Measurements from ENCODE around the gene STMN3.

STMN3 gene

DNA sequence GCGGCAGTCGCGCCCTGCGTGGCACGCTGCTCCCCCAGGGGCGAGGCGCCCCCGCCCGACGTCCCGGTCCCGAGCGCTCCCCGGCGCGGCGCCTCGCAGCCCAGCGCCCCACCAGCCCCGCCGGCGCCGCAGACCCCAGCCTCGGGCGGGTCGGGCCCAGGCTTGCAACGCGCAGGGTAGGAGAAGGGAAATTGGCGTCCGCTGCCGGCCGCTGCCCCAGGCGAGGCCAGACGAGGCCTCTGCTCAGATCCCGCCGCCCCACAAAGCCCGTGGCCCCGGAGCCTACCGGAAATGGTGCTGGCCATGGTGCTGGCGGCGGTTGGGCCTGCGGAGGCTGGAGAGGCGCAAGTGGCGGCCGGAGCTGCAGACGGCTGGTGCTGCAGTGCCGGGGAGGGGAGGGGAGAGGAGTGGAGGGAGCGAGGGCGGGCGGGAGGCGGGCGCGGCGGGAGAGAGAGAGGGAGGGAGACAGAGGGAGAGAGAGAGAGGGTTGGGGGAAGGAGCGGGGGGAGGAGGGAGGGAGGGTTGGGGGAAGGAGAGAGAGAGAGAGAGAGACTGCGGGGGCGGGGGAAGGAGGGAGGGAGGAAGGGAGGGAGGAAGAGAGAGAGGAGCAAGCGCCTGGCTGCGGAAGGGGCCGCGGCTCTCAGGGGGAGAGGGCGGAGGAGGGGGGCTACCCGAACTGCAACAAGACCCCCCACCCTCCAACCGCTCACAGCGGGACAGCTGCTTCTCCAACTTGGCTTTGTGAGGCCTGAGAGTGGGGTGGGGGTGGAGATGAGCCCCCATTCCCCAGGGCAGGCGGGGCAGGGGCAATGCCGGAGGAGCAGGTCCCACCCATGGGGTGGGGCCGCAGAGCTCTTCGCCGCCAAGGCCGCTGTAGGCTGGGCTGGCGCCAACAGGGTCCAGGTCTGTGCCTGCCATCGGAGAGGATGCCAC, at the start of gene STMN3:
Gene STMN3 (minus strand): TSS at position 384 of the 933 bp plus-strand sequence. CDS start 79 bp downstream, at position 305.
- peak; percentile 76 for DNase-seq (ENCODE audit: low spot score)

DNA sequence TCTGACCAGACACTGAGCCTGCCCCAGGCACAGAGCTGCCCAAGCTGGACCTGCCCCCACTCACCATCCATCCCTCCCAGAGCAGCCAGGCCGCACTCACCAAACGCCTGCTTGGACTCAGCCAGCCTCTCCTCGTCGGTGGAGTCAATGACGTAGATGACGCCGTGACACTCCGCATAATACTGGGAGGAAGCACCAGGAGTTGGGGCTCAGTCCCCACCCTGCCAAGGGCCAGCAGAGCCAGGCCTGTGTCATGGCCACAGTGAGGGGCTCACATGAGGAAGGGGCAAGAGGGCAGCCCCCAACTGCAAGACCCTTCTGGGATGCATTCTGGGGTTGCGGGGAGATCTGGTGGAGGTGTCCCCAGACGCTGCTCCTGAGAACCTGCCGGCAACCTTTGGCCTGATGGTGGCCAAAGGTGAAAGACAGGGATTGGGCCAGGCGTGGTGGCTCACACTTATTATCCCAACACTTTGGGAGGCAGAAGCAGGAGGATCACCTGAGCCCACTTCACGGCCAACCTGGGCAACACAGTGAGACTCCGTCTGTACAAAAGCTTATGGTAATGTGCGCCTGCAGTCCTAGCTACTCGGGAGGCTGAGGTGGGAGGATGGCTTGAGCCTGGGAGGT, 48.9 kb upstream of the STMN3 start:
- DNase-seq (ENCODE audit: low spot score): no peak

DNA sequence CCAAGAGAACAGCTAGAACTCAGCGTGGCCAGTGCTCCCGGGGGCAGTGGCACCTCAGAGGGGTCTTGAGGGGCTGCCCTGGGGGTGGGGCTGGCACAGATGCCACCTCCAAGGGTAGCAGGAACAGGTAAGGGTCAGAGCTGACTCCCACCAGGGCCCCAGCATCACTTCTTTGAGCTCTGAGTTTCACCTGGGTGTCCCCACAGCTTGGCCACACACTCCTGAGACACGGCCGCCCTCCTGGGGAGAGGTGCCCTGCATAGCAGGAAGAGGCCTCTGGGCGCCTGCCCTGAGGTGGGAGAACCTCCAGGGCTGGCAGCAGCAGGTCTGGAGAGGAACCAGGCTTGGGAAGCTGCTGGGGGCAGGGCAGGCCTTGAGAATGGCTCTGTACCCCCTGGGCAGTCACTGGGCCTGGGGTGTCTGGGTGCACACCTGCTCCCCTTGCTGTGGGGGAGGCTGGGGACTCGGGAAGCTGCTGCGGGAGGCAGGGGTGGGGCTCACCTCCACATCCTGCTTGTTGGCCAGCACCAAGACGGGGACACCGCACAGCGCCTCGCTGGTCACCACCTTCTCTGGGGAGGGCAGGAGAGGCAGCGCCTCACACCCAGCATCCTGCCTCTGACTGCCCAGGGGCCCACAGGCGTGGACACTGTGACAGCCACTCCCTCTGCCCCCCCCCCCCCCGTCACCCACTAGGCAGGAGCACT, 48.3 kb upstream of the STMN3 start:
- no peak for DNase-seq (ENCODE audit: low spot score)

DNA sequence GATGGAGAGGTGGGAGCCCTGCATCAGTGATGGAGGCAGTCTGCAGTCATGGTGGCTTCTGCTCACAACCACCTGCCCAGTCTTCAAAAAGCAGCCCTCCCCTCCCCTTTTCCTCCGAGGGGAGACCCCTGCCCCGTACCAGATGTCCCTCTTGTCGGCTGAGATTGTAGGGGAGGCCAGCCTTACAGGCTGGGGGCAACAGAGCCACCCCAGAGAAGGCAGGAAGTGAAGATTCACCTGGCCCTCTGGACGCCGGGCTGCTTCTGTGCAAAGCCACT, 47.8 kb upstream of the STMN3 start:
- DNase-seq (ENCODE audit: low spot score): no peak

DNA sequence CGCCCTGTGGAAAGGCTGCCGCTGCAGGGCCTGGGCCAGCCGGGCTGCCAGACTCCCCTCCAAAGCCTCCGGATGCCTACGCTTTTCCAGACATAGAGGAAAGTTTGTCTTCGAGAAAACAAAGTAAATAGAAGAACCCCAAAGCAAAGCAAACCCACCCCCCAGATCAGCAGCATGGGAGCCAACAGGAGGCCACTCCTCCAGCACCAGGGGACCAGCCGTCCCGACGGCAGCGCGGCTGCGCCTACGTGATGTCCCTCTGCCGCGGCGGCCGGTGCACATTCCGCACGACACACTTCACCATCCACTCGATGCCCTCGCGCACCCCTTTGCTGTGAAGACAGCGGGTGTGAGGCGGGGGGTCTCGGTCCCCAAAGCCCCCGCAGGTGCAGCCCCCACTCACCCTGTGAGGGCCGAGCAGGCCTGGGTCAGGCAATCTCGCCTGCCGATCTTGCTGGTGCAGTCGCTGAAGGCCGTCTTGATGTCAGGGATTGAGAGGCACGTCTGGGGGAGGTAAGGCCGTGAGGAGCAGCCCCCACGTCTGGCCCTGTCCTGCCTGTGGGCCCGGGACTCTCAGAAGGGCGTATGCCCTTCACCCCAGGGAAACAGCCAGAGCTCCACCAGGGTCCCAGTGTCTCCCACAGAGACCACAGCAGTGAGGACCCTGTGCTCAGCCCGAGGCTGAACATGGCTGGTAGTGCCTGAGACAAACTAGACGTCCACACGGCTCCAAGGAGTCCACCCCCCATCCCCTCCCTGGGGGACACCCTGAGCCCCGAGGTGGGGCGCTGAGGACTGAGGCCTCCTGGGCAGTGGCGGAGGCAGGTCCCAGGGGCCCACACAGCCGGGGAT, 47.2 kb upstream of the STMN3 start:
- DNase-seq (ENCODE audit: low spot score): no peak

DNA sequence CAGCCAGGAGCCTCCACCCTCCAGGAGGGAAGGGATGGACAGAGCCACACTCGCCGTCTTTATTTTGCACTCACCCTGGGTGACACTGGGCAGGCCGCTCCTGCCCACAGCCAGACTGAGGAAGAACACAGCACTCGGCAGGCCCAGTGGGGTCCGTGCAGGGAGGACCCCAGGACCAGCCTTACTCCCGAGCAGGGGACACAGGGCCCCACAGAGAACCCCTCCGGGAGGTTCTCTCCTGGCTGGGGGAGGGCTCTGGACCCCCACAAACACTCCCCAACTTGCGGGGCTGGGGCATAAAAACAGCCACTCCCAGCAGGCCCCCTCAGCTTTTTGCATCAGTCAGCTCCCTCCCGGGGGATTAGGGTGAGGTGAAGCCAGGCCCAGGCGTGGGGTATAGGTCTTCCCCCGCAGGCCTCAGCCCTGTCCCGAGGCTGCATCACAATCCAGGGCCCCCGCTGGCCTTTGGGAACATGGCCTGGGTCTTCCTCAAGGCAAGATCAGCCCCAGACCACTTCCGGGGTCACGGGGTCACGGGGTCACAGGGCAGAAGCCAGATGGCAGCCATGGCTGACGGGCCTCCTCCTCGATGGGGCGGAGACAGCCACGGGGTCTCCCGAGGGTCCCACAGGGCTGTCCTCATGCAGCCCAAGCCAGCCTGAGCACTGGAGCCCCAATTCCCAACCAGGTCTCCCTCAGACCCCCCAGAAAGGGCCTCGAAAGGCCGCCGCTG, 46.4 kb upstream of the STMN3 start:
- no peak for DNase-seq (ENCODE audit: low spot score)

DNA sequence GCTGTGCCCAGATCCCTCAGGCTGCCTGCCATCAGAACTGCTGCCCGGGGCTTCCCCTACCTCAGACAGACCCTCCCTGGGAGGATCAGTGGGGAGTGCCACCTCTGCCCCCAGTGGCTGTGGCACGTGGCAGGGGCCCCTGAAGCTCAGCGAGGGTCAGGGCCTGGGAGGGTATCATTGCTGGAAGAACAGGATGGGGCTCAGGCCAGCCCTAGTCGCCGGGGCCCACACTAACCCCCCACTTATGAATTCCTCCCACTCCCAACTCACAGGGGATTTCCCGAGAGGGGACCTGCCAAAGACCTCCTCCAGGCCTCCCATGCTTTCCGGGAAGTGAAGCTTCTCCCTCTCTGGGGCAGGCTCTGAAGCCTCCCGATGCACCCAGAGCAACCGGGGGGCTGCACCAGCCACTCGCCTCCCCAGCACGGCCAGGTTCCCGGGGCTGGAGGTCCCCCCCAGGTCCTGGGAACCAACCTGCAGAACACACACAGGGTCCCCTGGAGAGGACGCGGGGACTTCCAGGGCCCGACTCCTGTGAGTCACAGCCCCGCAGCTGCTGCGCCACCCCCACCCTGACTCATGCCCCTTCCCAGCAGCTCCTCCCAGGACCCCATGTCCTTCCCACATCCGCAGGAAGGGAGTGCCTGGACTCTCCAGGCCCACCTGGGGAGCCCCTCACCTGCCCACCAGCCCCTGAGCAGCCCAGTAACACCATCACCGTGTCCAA, 45.7 kb upstream of the STMN3 start:
- DNase-seq (ENCODE audit: low spot score): no peak

DNA sequence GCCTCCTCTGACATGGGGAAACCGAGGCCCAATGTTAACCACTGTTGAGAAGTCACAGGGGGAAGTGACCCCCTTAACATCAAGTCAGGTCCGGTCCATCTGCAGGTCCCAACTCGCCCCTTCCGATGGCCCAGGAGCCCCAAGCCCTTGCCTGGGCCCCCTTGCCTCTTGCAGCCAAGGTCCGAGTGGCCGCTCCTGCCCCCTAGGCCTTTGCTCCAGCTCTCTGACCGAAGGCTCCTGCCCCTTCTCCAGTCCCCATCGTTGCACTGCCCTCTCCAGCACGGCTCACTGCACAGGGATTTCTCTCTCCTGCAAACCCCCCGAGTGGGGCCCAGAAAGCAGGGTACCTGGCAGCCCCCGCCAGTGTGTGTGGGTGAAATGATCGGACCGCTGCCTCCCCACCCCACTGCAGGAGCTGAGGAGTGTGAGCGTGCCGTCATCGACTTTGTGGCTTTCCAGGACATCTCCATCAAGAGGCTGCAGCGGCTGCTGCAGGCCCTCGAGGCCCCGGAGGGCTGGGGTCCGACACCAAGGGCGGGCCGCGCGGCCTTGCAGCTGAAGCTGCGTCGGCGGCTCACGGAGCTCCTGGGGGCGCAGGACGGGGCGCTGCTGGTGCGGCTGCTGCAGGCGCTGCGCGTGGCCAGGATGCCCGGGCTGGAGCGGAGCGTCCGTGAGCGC, 44.8 kb upstream of the STMN3 start:
- DNase-seq (ENCODE audit: low spot score): no peak

DNA sequence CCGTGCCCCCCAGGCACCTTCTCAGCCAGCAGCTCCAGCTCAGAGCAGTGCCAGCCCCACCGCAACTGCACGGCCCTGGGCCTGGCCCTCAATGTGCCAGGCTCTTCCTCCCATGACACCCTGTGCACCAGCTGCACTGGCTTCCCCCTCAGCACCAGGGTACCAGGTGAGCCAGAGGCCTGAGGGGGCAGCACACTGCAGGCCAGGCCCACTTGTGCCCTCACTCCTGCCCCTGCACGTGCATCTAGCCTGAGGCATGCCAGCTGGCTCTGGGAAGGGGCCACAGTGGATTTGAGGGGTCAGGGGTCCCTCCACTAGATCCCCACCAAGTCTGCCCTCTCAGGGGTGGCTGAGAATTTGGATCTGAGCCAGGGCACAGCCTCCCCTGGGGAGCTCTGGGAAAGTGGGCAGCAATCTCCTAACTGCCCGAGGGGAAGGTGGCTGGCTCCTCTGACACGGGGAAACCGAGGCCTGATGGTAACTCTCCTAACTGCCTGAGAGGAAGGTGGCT, 44.2 kb upstream of the STMN3 start:
- DNase-seq (ENCODE audit: low spot score): no peak

DNA sequence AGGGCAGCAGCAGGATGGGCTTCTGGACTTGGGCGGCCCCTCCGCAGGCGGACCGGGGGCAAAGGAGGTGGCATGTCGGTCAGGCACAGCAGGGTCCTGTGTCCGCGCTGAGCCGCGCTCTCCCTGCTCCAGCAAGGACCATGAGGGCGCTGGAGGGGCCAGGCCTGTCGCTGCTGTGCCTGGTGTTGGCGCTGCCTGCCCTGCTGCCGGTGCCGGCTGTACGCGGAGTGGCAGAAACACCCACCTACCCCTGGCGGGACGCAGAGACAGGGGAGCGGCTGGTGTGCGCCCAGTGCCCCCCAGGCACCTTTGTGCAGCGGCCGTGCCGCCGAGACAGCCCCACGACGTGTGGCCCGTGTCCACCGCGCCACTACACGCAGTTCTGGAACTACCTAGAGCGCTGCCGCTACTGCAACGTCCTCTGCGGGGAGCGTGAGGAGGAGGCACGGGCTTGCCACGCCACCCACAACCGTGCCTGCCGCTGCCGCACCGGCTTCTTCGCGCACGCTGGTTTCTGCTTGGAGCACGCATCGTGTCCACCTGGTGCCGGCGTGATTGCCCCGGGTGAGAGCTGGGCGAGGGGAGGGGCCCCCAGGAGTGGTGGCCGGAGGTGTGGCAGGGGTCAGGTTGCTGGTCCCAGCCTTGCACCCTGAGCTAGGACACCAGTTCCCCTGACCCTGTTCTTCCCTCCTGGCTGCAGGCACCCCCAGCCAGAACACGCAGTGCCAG, 43.6 kb upstream of the STMN3 start, which contains the start of gene TNFRSF6B:
Gene TNFRSF6B (plus strand): TSS at position 25 of the 729 bp plus-strand sequence. CDS start 116 bp downstream, at position 141.
- DNase-seq (ENCODE audit: low spot score): no peak

DNA sequence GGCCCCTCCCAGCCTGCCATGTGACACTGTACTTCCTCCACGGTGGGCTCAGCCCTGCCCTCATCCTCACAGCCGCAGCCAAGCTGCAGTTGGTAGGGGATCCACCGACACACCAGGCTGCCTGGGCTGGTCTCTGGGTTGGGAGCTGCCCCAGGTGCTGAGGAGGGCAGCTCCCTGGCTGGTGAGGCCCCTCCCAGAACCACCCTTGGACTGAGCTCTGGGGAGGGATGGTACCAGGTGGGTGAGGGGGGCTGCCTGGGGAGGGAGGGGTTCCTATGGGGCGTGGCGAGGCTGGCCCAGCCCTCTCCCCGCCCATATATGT, 43.0 kb upstream of the STMN3 start:
- DNase-seq (ENCODE audit: low spot score): no peak

DNA sequence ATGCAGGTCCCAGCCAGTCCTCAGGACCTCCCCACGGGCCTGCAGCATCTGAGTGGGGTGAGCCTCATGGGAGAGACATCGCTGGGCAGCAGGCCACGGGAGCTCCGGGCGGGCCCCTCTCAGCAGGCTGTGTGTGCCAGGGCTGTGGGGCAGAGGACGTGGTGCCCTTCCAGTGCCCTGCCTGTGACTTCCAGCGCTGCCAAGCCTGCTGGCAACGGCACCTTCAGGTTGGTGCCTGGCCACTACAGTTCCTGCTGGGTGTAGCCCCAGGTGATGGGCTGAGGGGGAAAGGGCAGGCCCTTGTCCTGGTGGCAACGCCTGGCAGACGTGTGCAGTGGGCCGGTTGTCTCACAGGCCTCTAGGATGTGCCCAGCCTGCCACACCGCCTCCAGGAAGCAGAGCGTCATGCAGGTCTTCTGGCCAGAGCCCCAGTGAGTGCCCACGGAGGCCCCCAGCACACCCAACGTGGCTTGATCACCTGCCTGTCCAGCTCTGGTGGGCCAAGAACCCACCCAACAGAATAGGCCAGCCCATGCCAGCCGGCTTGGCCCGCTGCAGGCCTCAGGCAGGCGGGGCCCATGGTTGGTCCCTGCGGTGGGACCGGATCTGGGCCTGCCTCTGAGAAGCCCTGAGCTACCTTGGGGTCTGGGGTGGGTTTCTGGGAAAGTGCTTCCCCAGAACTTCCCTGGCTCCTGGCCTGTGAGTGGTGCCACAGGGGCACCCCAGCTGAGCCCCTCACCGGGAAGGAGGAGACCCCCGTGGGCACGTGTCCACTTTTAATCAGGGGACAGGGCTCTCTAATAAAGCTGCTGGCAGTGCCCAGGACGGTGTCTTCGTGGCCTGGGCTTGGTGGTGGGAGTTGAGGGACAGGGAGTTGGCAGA, 42.4 kb upstream of the STMN3 start:
- no peak for DNase-seq (ENCODE audit: low spot score)

DNA sequence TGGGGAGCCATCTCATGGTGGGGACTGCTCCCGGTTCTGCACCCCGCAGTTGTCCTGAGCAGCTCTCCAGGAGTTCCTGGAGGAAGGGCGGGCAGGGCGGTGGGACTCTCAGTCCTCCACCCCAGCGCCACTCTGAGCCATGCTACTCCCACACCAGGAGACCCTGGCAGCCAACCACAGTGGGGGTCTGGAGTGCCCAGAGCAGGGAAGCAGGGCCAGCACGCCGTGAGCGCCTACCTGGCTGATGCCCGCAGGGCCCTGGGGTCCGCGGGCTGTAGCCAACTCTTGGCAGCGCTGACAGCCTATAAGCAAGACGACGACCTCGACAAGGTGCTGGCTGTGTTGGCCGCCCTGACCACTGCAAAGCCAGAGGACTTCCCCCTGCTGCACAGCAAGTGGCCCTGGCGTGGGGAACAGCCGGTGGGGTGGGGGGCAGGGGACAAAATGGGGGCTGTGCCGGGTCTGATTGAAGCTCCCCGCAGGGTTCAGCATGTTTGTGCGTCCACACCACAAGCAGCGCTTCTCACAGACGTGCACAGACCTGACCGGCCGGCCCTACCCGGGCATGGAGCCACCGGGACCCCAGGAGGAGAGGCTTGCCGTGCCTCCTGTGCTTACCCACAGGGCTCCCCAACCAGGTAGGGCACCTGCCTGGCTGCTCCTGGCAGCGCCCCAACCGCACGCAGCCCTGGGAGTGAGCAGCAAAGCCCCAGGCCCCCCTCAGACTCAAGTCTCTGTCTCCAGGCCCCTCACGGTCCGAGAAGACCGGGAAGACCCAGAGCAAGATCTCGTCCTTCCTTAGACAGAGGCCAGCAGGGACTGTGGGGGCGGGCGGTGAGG, 41.6 kb upstream of the STMN3 start:
- DNase-seq (ENCODE audit: low spot score): no peak

DNA sequence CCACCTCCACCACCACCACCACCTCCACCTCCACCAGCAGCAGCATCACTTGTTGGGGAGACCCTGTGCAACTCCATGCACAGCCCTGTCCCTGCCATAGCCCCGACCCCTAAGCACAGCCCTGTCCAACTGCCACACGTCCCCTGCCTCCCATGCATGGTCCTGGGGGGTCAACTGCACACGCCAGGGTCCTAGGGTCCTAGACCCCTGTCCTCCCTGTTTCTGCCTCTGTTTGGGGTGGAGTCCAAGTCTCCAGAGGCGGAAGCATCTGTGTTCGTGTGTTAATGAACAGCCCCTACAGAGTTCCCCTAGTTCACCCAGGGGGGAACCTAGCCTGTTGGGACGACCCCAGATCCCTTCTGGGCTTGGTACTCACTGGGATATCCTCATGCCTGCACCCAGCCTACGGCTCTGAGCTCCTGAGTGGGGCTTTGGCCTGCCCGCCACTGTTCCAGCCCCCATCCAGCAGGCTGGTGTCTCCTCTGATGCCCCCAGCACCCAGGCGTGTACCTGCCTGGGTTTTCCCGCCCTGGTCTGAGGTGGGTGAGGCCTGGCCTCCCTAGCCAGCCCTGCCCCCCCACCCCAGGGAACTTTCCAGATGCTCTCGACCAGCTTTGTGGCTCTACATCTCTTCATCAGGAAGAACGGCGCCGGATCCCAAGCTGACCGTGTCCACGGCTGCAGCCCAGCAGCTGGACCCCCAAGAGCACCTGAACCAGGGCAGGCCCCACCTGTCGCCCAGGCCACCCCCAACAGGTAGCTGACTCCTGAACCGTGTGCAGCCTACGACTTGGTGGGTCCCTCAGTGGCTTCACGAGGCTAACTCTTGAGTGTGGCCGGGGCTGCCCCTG, 40.7 kb upstream of the STMN3 start:
- no peak for DNase-seq (ENCODE audit: low spot score)

DNA sequence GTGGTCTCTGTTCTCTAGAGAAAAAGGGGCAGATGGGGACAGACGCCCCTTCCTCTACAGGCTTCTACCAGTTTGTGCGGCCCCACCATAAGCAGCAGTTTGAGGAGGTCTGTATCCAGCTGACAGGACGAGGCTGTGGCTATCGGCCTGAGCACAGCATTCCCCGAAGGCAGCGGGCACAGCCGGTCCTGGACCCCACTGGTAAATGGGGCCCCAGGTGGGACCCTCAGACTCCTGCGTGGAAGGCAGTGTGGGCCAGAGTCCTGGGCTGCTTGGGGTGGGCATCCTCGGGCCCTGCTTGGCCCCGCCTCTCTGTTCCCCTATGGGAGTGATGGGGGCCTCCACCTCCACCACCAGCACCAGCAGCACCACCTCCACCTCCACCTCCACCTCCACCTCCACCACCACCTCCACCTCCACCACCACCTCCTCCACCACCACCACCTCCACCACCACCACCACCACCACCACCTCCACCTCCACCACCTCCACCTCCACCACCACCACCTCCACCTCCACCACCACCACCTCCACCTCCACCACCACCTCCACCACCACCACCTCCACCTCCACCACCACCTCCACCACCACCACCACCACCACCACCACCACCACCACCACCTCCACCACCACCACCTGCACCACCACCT, 40.0 kb upstream of the STMN3 start:
- no peak for DNase-seq (ENCODE audit: low spot score)
